WTC11 (cell line): ENCODE measurements around the gene LPIN2. TPM values are rescaled to one million over a fixed set of nuclear protein-coding genes. Genes with fewer than 3 reads are reported as not detected.

ENCODE experiments used
- ATAC-seq: fragments of 200-7000 bp; cut with Tn5 transposase; 2 replicates; pipeline ENCODE4 v1.10.0; 2021; ENCODE audit warnings: mild to moderate bottlenecking, moderate library complexity
- CTCF ChIA-PET: fragments of 300-600 bp; sonication (Branson Sonifier 250); formaldehyde crosslinking; loops from one replicate; lab custom pipeline; 2021; ENCODE audit warnings: antibody characterized with exemption; lab: Charles Lee
- POLR2A ChIA-PET: fragments of 350-600 bp; sonication (Branson Sonifier 250); formaldehyde crosslinking; loops from one replicate; lab custom pipeline; 2021; ENCODE audit warnings: antibody characterized with exemption; lab: Charles Lee
- DNase-seq: peaks from one replicate; pipeline ENCODE4 v3.0.0; 2021; ENCODE audit warnings: low spot score
- H3K27ac Mint-ChIP-seq: 2 replicates; pipeline ENCODE4 v1.8.0; 2021; ENCODE audit warnings: mixed read lengths
- H3K27me3 Mint-ChIP-seq: 2 replicates; pipeline ENCODE4 v1.8.0; 2021; ENCODE audit warnings: low read depth, mild to moderate bottlenecking, moderate library complexity, mixed read lengths
- H3K36me3 Mint-ChIP-seq: 2 replicates; pipeline ENCODE4 v1.8.0; 2021; ENCODE audit warnings: mixed read lengths
- H3K4me1 Mint-ChIP-seq: 2 replicates; pipeline ENCODE4 v1.8.0; 2022; ENCODE audit warnings: mixed read lengths
- H3K4me3 Mint-ChIP-seq: 2 replicates; pipeline ENCODE4 v1.8.0; 2021; ENCODE audit warnings: mild to moderate bottlenecking, moderate library complexity, mixed read lengths
- H3K9me3 Mint-ChIP-seq: 2 replicates; pipeline ENCODE4 v1.8.0; 2021; ENCODE audit warnings: mixed read lengths
- ATF1 ChIP-seq: sonication (generic); formaldehyde crosslinking; IDR thresholded peaks from 2 replicates; pipeline ENCODE4 v1.8.1; 2023; ENCODE audit warnings: mild to moderate bottlenecking, moderate library complexity, missing genetic modification reagents
- CBFB ChIP-seq: sonication (generic); formaldehyde crosslinking; IDR thresholded peaks from 2 replicates; pipeline ENCODE4 v1.8.1; 2022; ENCODE audit warnings: mild to moderate bottlenecking, low read depth, missing genetic modification reagents
- CREM ChIP-seq: sonication (generic); formaldehyde crosslinking; IDR thresholded peaks from 2 replicates; pipeline ENCODE4 v1.8.1; 2022; ENCODE audit warnings: mild to moderate bottlenecking, missing genetic modification reagents, moderate library complexity
- FOXJ3 ChIP-seq: sonication (generic); formaldehyde crosslinking; IDR thresholded peaks from 2 replicates; pipeline ENCODE4 v1.9.0; 2021; ENCODE audit warnings: missing genetic modification reagents, mild to moderate bottlenecking, borderline replicate concordance
- FOXK1 ChIP-seq: sonication (generic); formaldehyde crosslinking; IDR thresholded peaks from 2 replicates; pipeline ENCODE4 v1.8.0; 2022; ENCODE audit warnings: mild to moderate bottlenecking, moderate library complexity, missing genetic modification reagents
- GABPB1 ChIP-seq: sonication (generic); formaldehyde crosslinking; IDR thresholded peaks from 2 replicates; pipeline ENCODE4 v1.8.1; 2023; ENCODE audit warnings: mild to moderate bottlenecking, missing genetic modification reagents
- MXD4 ChIP-seq: fragments of 250-450 bp; sonication (Bioruptor Pico); IDR thresholded peaks from 2 replicates; pipeline ENCODE4 v1.8.0; 2021; ENCODE audit warnings: mild to moderate bottlenecking, moderate library complexity, borderline replicate concordance
- NR1H2 ChIP-seq: sonication (generic); formaldehyde crosslinking; IDR thresholded peaks from 2 replicates; pipeline ENCODE4 v1.9.0; 2021; ENCODE audit warnings: mild to moderate bottlenecking, moderate library complexity, missing genetic modification reagents
- SMAD3 ChIP-seq: sonication (generic); formaldehyde crosslinking; IDR thresholded peaks from 2 replicates; pipeline ENCODE4 v1.8.0; 2022; ENCODE audit warnings: missing genetic modification reagents, mild to moderate bottlenecking, borderline replicate concordance
- SOX15 ChIP-seq: fragments of 250-450 bp; sonication (Bioruptor Pico); IDR thresholded peaks from 2 replicates; pipeline ENCODE4 v1.9.0; 2021; ENCODE audit warnings: mild to moderate bottlenecking
- SP1 ChIP-seq: sonication (generic); formaldehyde crosslinking; conservative IDR thresholded peaks from 2 replicates; pipeline ENCODE4 v1.8.1; 2022; ENCODE audit warnings: missing genetic modification reagents
- TEAD4 ChIP-seq: sonication (generic); formaldehyde crosslinking; IDR thresholded peaks from 2 replicates; pipeline ENCODE4 v1.8.0; 2022; ENCODE audit warnings: mild to moderate bottlenecking, missing genetic modification reagents
- ZNF263 ChIP-seq: sonication (generic); formaldehyde crosslinking; IDR thresholded peaks from 2 replicates; pipeline ENCODE4 v1.8.1; 2022; ENCODE audit warnings: low read depth, mild to moderate bottlenecking, moderate library complexity, missing genetic modification reagents
- ZNF317 ChIP-seq: sonication (generic); formaldehyde crosslinking; IDR thresholded peaks from 2 replicates; pipeline ENCODE4 v1.8.1; 2023; ENCODE audit warnings: low read depth, mild to moderate bottlenecking, moderate library complexity, missing genetic modification reagents, borderline replicate concordance
- ZNF423 ChIP-seq: fragments of 250-450 bp; sonication (Bioruptor Pico); IDR thresholded peaks from 2 replicates; pipeline ENCODE4 v2.1.2; 2022; ENCODE audit warnings: mild to moderate bottlenecking, moderate library complexity
- ZNF671 ChIP-seq: fragments of 250-450 bp; sonication (Bioruptor Pico); IDR thresholded peaks from 2 replicates; pipeline ENCODE4 v1.8.0; 2021; ENCODE audit warnings: mild to moderate bottlenecking
- total RNA-seq: library from RNA; stranded (reverse); gene quantifications from 3 replicates; pipeline ENCODE4 v1.2.3, GENCODE V29; 2021
- TF ChIP-seq, protein P1 (sequence below): sonication (generic); formaldehyde crosslinking; IDR thresholded peaks from 2 replicates; pipeline ENCODE4 v1.8.0; 2023; ENCODE audit warnings: missing genetic modification reagents, mild to moderate bottlenecking, borderline replicate concordance
- TF ChIP-seq, protein P2 (sequence below): sonication (generic); formaldehyde crosslinking; IDR thresholded peaks from 2 replicates; pipeline ENCODE4 v1.8.0; 2022; ENCODE audit warnings: mild to moderate bottlenecking, missing genetic modification reagents
- TF ChIP-seq, protein P3 (sequence below): sonication (generic); formaldehyde crosslinking; conservative IDR thresholded peaks from 2 replicates; pipeline ENCODE4 v1.8.1; 2022; ENCODE audit warnings: mild to moderate bottlenecking, missing genetic modification reagents
- TF ChIP-seq, protein P4 (sequence below): sonication (generic); formaldehyde crosslinking; IDR thresholded peaks from 2 replicates; pipeline ENCODE4 v1.8.0; 2023; ENCODE audit warnings: missing genetic modification reagents
- TF ChIP-seq, protein P5 (sequence below): sonication (generic); formaldehyde crosslinking; IDR thresholded peaks from 2 replicates; pipeline ENCODE4 v1.8.1; 2023; ENCODE audit warnings: mild to moderate bottlenecking, missing genetic modification reagents
- TF ChIP-seq, protein P6 (sequence below): fragments of 250-450 bp; sonication (Bioruptor Pico); IDR thresholded peaks from 2 replicates; pipeline ENCODE4 v2.1.2; 2022; ENCODE audit warnings: mild to moderate bottlenecking, moderate library complexity

LPIN2 gene
- total RNA-seq, 1 experiment from 2014 or later, result 11.8 TPM

DNA sequence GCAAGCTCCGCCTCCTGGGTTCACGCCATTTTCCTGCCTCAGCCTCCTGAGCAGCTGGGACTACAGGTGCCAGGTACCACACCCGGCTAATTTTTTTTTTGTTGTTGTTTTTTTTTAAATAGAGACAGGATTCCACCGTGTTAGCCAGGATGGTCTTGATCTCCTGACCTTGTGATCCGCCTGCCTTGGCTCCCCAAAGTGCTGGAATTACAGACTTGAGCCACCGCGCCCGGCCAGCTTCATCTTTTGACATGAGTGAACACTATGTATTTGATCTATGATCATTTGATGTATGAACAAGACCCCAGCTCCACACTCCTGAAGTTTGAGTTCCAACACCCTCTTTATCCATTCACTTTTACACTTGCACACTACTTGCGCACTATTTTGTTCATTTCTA is 43.4 kb upstream of the LPIN2 start:
- Mint-ChIP-seq H3K36me3 (peaks cover 10% of the 10 kb centered on the region), H3K4me3 (no peak overlapping the region), H3K9me3 (peaks cover 14% of the 10 kb centered on the region), H3K4me1 (peaks cover 18% of the 10 kb centered on the region), H3K27me3 (peaks cover 2% of the 10 kb centered on the region; the same call in 1 of the 2 replicates), H3K27ac (no peak overlapping the region)
- no peak for TF ChIP-seq ZNF423
- no peak for TF ChIP-seq NR1H2
- ChIA-PET POLR2A (no interaction called here), CTCF (interaction anchor here (1.0 to 1.5 kb wide), 2 partner anchors 73 to 108 kb away, joined by 3 to 5 read pairs; no protein-coding TSS in a partner anchor)
- no peak for DNase-seq
- ATAC-seq, result no peak

DNA sequence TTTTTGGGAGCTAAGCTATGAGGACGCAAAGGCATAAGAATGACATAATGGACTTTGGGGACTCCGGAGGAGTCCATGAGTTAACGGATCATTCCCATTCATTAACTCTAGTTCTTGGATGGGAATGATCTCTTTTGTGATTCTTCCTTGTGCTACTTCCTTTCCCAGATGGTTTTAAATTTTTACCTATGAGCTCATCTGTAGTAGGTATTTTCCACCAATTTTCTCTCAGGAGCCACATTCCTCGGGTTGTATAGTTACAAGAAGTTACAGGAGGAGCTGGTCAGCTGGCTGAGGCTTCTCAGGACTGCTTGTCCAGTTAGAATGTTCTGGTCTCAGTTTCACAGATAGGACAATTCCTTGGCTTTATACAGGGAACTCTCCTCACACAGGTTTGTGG is 42.9 kb upstream of the LPIN2 start:
- peaks cover 2% of the 10 kb centered on the region; the same call in 1 of the 2 replicates for H3K27me3 Mint-ChIP-seq
- ChIA-PET CTCF (interaction anchor here (1.0 to 1.5 kb wide), 2 partner anchors 73 to 108 kb away, joined by 3 to 5 read pairs; no protein-coding TSS in a partner anchor), POLR2A (no interaction called here)
- peaks cover 21% of the 10 kb centered on the region for H3K4me1 Mint-ChIP-seq
- H3K9me3 Mint-ChIP-seq, result peaks cover 14% of the 10 kb centered on the region
- no peak overlapping the region for H3K27ac Mint-ChIP-seq
- DNase-seq (no peak), ATAC-seq (no peak)
- H3K4me3 Mint-ChIP-seq, result no peak overlapping the region
- peaks cover 10% of the 10 kb centered on the region for H3K36me3 Mint-ChIP-seq
- TF ChIP-seq, protein P1, sequence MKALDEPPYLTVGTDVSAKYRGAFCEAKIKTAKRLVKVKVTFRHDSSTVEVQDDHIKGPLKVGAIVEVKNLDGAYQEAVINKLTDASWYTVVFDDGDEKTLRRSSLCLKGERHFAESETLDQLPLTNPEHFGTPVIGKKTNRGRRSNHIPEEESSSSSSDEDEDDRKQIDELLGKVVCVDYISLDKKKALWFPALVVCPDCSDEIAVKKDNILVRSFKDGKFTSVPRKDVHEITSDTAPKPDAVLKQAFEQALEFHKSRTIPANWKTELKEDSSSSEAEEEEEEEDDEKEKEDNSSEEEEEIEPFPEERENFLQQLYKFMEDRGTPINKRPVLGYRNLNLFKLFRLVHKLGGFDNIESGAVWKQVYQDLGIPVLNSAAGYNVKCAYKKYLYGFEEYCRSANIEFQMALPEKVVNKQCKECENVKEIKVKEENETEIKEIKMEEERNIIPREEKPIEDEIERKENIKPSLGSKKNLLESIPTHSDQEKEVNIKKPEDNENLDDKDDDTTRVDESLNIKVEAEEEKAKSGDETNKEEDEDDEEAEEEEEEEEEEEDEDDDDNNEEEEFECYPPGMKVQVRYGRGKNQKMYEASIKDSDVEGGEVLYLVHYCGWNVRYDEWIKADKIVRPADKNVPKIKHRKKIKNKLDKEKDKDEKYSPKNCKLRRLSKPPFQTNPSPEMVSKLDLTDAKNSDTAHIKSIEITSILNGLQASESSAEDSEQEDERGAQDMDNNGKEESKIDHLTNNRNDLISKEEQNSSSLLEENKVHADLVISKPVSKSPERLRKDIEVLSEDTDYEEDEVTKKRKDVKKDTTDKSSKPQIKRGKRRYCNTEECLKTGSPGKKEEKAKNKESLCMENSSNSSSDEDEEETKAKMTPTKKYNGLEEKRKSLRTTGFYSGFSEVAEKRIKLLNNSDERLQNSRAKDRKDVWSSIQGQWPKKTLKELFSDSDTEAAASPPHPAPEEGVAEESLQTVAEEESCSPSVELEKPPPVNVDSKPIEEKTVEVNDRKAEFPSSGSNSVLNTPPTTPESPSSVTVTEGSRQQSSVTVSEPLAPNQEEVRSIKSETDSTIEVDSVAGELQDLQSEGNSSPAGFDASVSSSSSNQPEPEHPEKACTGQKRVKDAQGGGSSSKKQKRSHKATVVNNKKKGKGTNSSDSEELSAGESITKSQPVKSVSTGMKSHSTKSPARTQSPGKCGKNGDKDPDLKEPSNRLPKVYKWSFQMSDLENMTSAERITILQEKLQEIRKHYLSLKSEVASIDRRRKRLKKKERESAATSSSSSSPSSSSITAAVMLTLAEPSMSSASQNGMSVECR (CRISPR knock-in tag), result no peak
- TF ChIP-seq FOXK1 (CRISPR knock-in tag), result no peak
- TF ChIP-seq FOXJ3, result no peak
- TF ChIP-seq, protein P2, sequence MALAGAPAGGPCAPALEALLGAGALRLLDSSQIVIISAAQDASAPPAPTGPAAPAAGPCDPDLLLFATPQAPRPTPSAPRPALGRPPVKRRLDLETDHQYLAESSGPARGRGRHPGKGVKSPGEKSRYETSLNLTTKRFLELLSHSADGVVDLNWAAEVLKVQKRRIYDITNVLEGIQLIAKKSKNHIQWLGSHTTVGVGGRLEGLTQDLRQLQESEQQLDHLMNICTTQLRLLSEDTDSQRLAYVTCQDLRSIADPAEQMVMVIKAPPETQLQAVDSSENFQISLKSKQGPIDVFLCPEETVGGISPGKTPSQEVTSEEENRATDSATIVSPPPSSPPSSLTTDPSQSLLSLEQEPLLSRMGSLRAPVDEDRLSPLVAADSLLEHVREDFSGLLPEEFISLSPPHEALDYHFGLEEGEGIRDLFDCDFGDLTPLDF (CRISPR knock-in tag), result no peak
- TF ChIP-seq ZNF317 (CRISPR knock-in tag), result no peak
- no peak for TF ChIP-seq CBFB (CRISPR knock-in tag)
- no peak for TF ChIP-seq ATF1 (CRISPR knock-in tag)
- no peak for TF ChIP-seq ZNF671 (CRISPR knock-in tag)
- TF ChIP-seq CREM (CRISPR knock-in tag), result no peak
- TF ChIP-seq SMAD3 (CRISPR knock-in tag), result no peak

DNA sequence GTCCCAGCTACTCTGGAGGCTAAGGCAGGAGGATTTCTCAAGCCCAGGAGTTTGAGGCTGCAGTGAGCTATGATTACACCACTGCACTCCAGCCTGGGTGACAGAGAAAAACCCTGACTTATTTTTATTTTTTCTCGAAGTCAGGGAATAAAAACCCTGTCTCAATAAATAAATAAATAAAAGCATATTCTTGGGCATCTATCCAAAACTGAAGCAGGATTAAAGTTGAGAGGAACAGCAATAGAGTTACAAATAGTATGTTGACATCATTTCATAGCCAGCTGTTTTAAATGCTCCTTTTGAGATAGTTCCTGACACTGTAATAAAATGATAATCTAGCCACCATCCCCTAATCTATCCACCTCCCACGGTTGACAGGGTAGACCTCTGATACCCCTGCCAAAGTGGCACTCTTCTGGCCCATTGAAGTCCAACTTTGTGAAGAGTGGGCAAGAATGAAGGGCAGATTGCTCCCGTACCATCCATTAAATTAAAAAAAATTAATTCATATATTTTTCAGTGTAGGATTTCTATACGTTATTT is 42.3 kb upstream of the LPIN2 start:
- H3K27me3 Mint-ChIP-seq, result peaks cover 2% of the 10 kb centered on the region; the same call in 1 of the 2 replicates
- DNase-seq, result no peak
- H3K36me3 Mint-ChIP-seq, result peaks cover 10% of the 10 kb centered on the region
- H3K27ac Mint-ChIP-seq, result no peak overlapping the region
- H3K4me1 Mint-ChIP-seq, result peaks cover 21% of the 10 kb centered on the region
- no peak overlapping the region for H3K4me3 Mint-ChIP-seq
- H3K9me3 Mint-ChIP-seq, result peaks cover 14% of the 10 kb centered on the region
- ChIA-PET POLR2A (no interaction called here), CTCF (interaction anchor here (1.0 to 1.5 kb wide), 2 partner anchors 74 to 107 kb away, joined by 3 to 5 read pairs; no protein-coding TSS in a partner anchor)
- ATAC-seq, result no peak
- TF ChIP-seq SP1 (CRISPR knock-in tag), result no peak
- no peak for TF ChIP-seq ZNF263 (CRISPR knock-in tag)
- TF ChIP-seq GABPB1, result no peak
- TF ChIP-seq CREM (CRISPR knock-in tag), result no peak
- TF ChIP-seq MXD4 (CRISPR knock-in tag), result no peak
- TF ChIP-seq SOX15, result no peak
- TF ChIP-seq, protein P3, sequence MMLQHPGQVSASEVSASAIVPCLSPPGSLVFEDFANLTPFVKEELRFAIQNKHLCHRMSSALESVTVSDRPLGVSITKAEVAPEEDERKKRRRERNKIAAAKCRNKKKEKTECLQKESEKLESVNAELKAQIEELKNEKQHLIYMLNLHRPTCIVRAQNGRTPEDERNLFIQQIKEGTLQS (CRISPR knock-in tag), result no peak
- TF ChIP-seq, protein P4, sequence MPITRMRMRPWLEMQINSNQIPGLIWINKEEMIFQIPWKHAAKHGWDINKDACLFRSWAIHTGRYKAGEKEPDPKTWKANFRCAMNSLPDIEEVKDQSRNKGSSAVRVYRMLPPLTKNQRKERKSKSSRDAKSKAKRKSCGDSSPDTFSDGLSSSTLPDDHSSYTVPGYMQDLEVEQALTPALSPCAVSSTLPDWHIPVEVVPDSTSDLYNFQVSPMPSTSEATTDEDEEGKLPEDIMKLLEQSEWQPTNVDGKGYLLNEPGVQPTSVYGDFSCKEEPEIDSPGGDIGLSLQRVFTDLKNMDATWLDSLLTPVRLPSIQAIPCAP, result no peak
- TF ChIP-seq ZNF671 (CRISPR knock-in tag), result no peak
- TF ChIP-seq TEAD4 (CRISPR knock-in tag), result no peak
- TF ChIP-seq, protein P5, sequence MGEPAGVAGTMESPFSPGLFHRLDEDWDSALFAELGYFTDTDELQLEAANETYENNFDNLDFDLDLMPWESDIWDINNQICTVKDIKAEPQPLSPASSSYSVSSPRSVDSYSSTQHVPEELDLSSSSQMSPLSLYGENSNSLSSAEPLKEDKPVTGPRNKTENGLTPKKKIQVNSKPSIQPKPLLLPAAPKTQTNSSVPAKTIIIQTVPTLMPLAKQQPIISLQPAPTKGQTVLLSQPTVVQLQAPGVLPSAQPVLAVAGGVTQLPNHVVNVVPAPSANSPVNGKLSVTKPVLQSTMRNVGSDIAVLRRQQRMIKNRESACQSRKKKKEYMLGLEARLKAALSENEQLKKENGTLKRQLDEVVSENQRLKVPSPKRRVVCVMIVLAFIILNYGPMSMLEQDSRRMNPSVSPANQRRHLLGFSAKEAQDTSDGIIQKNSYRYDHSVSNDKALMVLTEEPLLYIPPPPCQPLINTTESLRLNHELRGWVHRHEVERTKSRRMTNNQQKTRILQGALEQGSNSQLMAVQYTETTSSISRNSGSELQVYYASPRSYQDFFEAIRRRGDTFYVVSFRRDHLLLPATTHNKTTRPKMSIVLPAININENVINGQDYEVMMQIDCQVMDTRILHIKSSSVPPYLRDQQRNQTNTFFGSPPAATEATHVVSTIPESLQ, result no peak
- TF ChIP-seq, protein P6, sequence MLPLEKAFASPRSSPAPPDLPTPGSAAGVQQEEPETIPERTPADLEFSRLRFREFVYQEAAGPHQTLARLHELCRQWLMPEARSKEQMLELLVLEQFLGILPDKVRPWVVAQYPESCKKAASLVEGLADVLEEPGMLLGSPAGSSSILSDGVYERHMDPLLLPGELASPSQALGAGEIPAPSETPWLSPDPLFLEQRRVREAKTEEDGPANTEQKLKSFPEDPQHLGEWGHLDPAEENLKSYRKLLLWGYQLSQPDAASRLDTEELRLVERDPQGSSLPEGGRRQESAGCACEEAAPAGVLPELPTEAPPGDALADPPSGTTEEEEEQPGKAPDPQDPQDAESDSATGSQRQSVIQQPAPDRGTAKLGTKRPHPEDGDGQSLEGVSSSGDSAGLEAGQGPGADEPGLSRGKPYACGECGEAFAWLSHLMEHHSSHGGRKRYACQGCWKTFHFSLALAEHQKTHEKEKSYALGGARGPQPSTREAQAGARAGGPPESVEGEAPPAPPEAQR (CRISPR knock-in tag), result no peak
- TF ChIP-seq FOXJ3, result no peak
- no peak for TF ChIP-seq CBFB (CRISPR knock-in tag)
